ENCODE data around the gene KIAA1328.

Gene KIAA1328

DNA sequence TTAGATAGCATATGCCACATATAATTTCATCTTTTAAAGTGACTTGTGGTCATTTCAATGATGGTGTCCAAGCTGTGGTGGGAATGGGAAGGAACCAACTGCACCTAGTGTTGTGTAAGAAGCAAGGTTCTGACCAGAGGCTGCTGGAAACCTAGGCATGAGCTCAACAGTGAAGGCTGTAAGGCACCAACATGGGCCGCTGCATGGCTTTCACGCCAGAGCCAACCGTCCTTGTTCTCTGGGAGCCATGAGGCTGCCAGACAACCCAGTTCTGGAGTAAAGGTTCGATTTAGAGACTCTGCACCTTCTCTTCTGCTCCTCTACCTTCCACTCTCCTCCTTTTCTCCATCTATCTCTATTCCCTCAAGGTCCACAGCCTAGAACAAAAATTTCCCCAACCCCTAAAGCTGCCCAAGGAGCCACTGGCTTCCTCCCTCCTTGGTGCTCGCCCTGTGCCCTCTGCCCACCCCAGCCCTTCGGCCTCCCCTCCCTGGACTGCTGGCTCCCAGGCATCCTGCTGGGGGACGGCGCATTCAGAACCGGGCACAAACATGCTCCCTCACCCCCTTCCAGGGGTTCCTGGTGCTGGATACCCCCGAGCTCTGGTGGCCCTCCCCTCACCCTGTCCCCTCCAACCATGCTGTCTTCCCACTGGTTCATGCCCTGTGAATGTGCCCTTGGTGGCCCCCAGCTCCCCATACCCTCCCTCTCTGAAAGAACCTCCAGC lies 431.6 kb downstream of the KIAA1328 start:
- DNase-seq = no peak

- no peak for DNase-seq
Observed at GRCh38 chr18:37261246-37261840, 432.4 kb downstream of the KIAA1328 start.

DNA sequence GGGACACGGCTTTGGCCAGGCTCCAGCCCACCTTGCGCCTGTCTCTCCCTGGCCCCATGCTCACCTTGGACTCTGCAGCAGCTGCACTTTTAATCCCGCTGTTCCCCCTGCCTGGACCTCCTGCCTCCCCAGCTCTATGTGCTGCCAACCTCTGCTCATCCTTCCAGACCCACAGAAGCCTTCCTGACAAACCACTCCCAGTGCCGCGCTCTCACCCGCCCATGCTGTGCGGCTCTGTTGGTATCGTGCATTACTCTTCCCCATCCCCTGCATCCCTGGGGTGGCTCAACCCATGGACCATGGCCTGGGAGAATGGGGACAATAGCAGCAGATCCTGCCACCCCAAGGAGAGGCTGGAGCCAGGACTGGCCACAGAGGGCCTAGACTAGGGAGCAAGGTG lies 433.1 kb downstream of the KIAA1328 start:
- DNase-seq = no peak

- no peak for DNase-seq
Observed at GRCh38 chr18:37264956-37265355, 436.0 kb downstream of the KIAA1328 start.

GRCh38 chr18:37265382-37265781 lies 436.5 kb downstream of the KIAA1328 start:
- DNase-seq = no peak

GRCh38 chr18:37266290-37266689 lies 437.4 kb downstream of the KIAA1328 start:
- DNase-seq = no peak

DNA sequence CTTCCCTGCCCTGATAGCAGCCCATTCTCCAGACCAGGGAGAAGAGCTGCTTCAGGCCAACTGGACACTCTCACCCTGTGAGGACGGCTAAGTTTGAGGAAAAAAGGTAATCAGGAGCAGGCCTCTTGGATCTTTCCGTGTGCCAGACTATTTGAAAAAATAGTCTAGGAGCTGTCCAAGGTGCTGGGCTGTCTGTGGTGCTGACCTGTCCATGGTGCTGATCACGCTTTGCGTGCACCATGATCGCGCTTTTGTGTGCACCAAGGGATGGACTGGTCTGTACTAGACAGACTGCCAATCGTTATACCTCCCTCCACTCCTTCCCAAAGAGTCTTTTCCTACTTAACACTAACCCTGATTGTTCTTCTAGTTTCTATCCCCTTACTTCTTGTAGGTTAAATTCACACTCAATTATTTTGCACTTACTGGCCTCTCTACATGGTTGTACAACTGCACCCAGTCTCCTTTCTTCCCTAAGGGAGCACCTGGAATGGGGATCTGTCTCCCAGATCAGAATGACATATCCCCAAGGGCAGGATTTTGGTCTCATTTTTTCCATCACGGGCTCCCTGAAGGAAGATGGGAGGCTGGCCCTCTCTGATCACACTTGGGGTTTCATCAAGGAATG lies 441.2 kb downstream of the KIAA1328 start:
- no peak for DNase-seq

DNA sequence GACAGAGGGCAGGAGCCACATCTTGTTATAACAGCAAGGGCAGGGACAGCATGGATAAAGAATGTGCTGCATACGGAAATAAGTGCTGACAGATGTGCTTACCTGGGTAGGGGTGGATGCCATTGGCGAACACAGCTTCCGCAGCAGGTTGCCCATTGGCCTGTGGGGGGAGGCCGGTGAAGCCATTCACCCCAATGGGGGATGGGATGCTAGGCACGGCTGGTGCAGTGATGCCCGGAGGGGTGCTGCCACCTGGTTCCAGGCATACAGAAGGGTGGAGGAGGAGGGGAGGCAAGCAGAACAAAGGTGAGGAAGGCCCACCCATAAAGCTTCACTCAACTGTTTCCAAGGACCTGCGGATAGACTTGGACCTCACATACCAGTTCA lies 441.7 kb downstream of the KIAA1328 start:
- no peak for DNase-seq

- DNase-seq = no peak
Observed at GRCh38 chr18:37272226-37272625, 443.3 kb downstream of the KIAA1328 start.

DNA sequence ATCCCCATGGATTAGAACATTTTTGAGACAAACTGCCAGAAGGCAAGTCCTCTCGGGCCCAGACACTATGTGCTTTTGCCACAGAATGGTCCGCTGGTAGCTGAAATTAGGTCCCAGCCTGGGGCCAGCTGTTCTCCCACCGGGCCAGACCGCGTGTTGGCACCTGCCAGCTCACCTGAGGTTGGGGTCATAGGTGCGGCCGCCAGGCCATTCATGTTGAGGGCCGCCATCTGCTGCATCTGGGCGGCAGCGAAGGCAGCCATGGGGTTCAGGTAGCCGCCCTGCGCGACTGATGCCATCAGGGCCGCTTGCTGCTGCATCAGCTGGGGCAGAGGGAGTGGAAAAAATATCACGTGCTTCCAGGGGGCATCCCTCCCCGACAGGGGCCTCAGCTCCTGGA lies 443.9 kb downstream of the KIAA1328 start:
- DNase-seq = no peak

GRCh38 chr18:37274309-37275236 lies 445.6 kb downstream of the KIAA1328 start:
- DNase-seq = no peak

GRCh38 chr18:37275237-37275741 lies 446.4 kb downstream of the KIAA1328 start:
- DNase-seq = no peak

- DNase-seq = no peak
Observed at GRCh38 chr18:37276111-37276890, 447.4 kb downstream of the KIAA1328 start.

GRCh38 chr18:37277804-37278203 lies 448.9 kb downstream of the KIAA1328 start:
- DNase-seq = no peak

Measured in CD4-positive, alpha-beta T cell treated with Interleukin-4 for 1 hour (primary cell).